Adrenal gland (tissue), 5 donors: Measurements from ENCODE around the gene HPN.
"Not testable (repeated sequence)": the region's sequence is repeated elsewhere in the genome, so short reads cannot be mapped to it uniquely, and the experiment has no call there.

ENCODE experiments used
- POLR2A ChIP-seq, 2 donors: fragments of 450-650 bp; IDR thresholded peaks; one replicate each; pipeline ENCODE4 v1.6.1; 2017; ENCODE audit warnings: antibody characterized with exemption in 2 of 2, mild to moderate bottlenecking in 2 of 2, moderate library complexity in 1 of 2
- TF ChIP-seq, protein P1 (sequence below), 6 experiments: fragments of 450-650 bp in 4 of 6; fragments of 200-600 bp in 2 of 6; sonication (generic) in 1 of 6; IDR thresholded peaks; 1 replicate in 5 of 6; 2 replicates in 1 of 6; pipeline versions ENCODE4 v1.5.1 to v1.8.0; 2016 to 2021; ENCODE audit warnings: antibody characterized with exemption in 6 of 6, mild to moderate bottlenecking in 2 of 6, moderate library complexity in 1 of 6
- donor health status: DM: no; HTN: no; CAD: no.

DNA sequence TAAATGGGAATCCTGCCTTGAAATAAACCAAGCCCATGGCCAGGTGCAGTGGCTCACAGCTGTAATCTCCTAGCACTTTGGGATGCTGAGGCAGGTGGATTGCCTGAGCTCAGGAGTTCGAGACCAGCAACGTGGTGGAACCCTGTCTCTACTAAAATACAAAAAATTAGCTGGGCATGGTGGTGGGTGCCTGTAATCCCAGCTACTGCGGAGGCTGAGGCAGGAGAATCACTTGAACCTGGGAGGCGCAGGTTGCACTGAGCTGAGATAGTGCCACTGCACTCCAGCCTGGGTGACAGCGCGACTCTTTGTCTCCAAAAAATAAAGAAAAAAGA, 35.5 kb upstream of the HPN start:
- TF ChIP-seq, protein P1, sequence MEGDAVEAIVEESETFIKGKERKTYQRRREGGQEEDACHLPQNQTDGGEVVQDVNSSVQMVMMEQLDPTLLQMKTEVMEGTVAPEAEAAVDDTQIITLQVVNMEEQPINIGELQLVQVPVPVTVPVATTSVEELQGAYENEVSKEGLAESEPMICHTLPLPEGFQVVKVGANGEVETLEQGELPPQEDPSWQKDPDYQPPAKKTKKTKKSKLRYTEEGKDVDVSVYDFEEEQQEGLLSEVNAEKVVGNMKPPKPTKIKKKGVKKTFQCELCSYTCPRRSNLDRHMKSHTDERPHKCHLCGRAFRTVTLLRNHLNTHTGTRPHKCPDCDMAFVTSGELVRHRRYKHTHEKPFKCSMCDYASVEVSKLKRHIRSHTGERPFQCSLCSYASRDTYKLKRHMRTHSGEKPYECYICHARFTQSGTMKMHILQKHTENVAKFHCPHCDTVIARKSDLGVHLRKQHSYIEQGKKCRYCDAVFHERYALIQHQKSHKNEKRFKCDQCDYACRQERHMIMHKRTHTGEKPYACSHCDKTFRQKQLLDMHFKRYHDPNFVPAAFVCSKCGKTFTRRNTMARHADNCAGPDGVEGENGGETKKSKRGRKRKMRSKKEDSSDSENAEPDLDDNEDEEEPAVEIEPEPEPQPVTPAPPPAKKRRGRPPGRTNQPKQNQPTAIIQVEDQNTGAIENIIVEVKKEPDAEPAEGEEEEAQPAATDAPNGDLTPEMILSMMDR (IDR thresholded peaks at IDR 0.05) = not testable (repeated sequence)
- not testable (repeated sequence) for TF ChIP-seq POLR2A (IDR thresholded peaks at IDR 0.05)
